Mesenchymal stem cell (in vitro differentiated cells and primary cell): ENCODE data around the gene NUBPL.

Experiments
- DNase-seq: peaks from one replicate; pipeline ENCODE4 v3.0.0-alpha.2; 2013
- H2AFZ ChIP-seq: one replicate; pipeline ENCODE4 v1.6.1; 2013; ENCODE audit warnings: low read depth, mild to moderate bottlenecking, control low read depth, inconsistent platforms, low read length, moderate library complexity
- H2AK5ac ChIP-seq: 2 replicates; pipeline ENCODE4 v1.6.1; 2013; ENCODE audit warnings: low read length, moderate library complexity, mild to moderate bottlenecking, inconsistent platforms; ENCODE audit not compliant: severe bottlenecking
- H2BK120ac ChIP-seq: one replicate; pipeline ENCODE4 v1.6.1; 2013; ENCODE audit warnings: low read depth, mild to moderate bottlenecking, inconsistent platforms, low read length, moderate library complexity
- H2BK12ac ChIP-seq, 2 experiments: one replicate each; pipeline ENCODE4 v1.6.1; 2013; ENCODE audit warnings: inconsistent platforms in 2 of 2, low read length in 2 of 2, mild to moderate bottlenecking in 2 of 2, moderate library complexity in 2 of 2, control low read depth in 1 of 2
- H2BK15ac ChIP-seq: one replicate; pipeline ENCODE4 v1.6.1; 2013; ENCODE audit warnings: mild to moderate bottlenecking, low read depth, inconsistent platforms; ENCODE audit not compliant: poor library complexity, severe bottlenecking
- H2BK5ac ChIP-seq: 2 replicates; pipeline ENCODE4 v1.6.1; 2013; ENCODE audit warnings: low read depth, mild to moderate bottlenecking, low read length, control low read depth, inconsistent platforms; ENCODE audit not compliant: poor library complexity, severe bottlenecking
- H3K14ac ChIP-seq, 2 experiments: one replicate each; pipeline ENCODE4 v1.6.1; 2013; ENCODE audit warnings: inconsistent platforms in 2 of 2, low read length in 2 of 2, control low read depth in 1 of 2, mild to moderate bottlenecking in 1 of 2, moderate library complexity in 1 of 2
- H3K18ac ChIP-seq, 2 experiments: one replicate each; pipeline ENCODE4 v1.6.1; 2013; ENCODE audit warnings: inconsistent platforms in 2 of 2, low read length in 2 of 2, control low read depth in 1 of 2, low read depth in 1 of 2, mild to moderate bottlenecking in 1 of 2
- H3K23ac ChIP-seq, 2 experiments: one replicate each; pipeline ENCODE4 v1.6.1; 2013; ENCODE audit warnings: inconsistent platforms in 2 of 2, low read length in 2 of 2, mild to moderate bottlenecking in 2 of 2, moderate library complexity in 2 of 2, control low read depth in 1 of 2
- H3K27ac ChIP-seq: 2 replicates; pipeline ENCODE4 v1.5.1; 2013; ENCODE audit warnings: mild to moderate bottlenecking, moderate library complexity, low read length, control low read depth, inconsistent platforms; ENCODE audit not compliant: poor library complexity, severe bottlenecking
- H3K27me3 ChIP-seq, 2 experiments: 2 replicates each; pipeline versions ENCODE4 v1.6.1 to v1.7.0; 2013; ENCODE audit warnings: low read length in 2 of 2, mild to moderate bottlenecking in 2 of 2, moderate library complexity in 2 of 2, control low read depth in 1 of 2, inconsistent platforms in 1 of 2; ENCODE audit not compliant: control insufficient read depth in 1 of 2, insufficient read depth in 1 of 2
- H3K36me3 ChIP-seq, 2 experiments: 2 replicates each; pipeline versions ENCODE4 v1.6.1 to v1.7.0; 2013; ENCODE audit warnings: low read length in 2 of 2, control low read depth in 1 of 2, inconsistent platforms in 1 of 2, low read depth in 1 of 2, mild to moderate bottlenecking in 1 of 2; ENCODE audit not compliant: insufficient read depth in 2 of 2, control insufficient read depth in 1 of 2
- H3K4ac ChIP-seq, 2 experiments: one replicate each; pipeline ENCODE4 v1.6.1; 2013; ENCODE audit warnings: inconsistent platforms in 2 of 2, low read length in 2 of 2, mild to moderate bottlenecking in 2 of 2, moderate library complexity in 2 of 2, control low read depth in 1 of 2, low read depth in 1 of 2
- H3K4me1 ChIP-seq: 2 replicates; pipeline ENCODE4 v1.6.1; 2013; ENCODE audit warnings: low read depth, low read length, control low read depth; ENCODE audit not compliant: control insufficient read depth, insufficient read depth
- H3K4me2 ChIP-seq: 2 replicates; pipeline ENCODE4 v1.6.1; 2013; ENCODE audit warnings: low read length, mild to moderate bottlenecking, inconsistent platforms; ENCODE audit not compliant: poor library complexity, severe bottlenecking
- H3K4me3 ChIP-seq, 2 experiments: 2 replicates each; pipeline versions ENCODE4 v1.5.1 to v1.7.0; 2013; ENCODE audit warnings: low read length in 2 of 2, mild to moderate bottlenecking in 2 of 2, control low read depth in 1 of 2, low read depth in 1 of 2; ENCODE audit not compliant: insufficient read depth in 1 of 2
- H3K79me1 ChIP-seq: replicated peaks from 2 replicates; pipeline ENCODE4 v1.6.1; 2013; ENCODE audit warnings: mild to moderate bottlenecking, control low read depth, low read length, inconsistent platforms; ENCODE audit not compliant: poor library complexity, severe bottlenecking
- H3K9ac ChIP-seq: 2 replicates; pipeline ENCODE4 v1.7.0; 2013; ENCODE audit warnings: mild to moderate bottlenecking, low read length, moderate library complexity
- H3K9me3 ChIP-seq: 2 replicates; pipeline ENCODE4 v1.7.0; 2013; ENCODE audit warnings: mild to moderate bottlenecking, low read length; ENCODE audit not compliant: control insufficient read depth
- H4K8ac ChIP-seq: one replicate; pipeline ENCODE4 v1.6.1; 2013; ENCODE audit warnings: inconsistent platforms, mild to moderate bottlenecking, low read length, moderate library complexity
- H4K91ac ChIP-seq: one replicate; pipeline ENCODE4 v1.6.1; 2013; ENCODE audit warnings: mild to moderate bottlenecking, low read length, inconsistent platforms
- WGBS: methylation state at CpG from one replicate; pipeline ENCODE4 v1.1.7; 2013; ENCODE audit warnings: mixed read lengths; 5-methylcytosine and 5-hydroxymethylcytosine counted together

Gene NUBPL

DNA sequence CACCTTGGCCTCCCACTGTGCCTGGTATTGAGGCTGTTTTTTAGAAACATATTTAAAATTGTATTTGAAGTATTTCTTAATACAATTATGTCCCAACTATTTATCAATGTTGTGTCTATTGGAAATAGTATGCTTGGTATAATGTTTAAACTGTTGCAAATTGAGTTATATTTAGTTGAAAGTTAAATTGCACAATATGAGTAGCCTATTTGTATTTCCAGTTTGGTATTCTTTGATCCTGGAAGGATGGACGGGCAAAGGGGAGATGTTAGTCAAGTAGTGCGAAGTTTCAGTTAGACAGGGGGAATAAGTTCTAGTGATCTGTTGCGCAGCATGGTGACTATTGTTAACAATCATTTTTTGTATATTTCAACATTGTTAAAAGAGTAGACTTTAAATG, 111.5 kb downstream of the NUBPL start:
- Histone ChIP-seq H3K27ac (no peak overlapping the region), H3K79me1 (peaks cover 1% of the 10 kb centered on the region)

GRCh38 chr14:31677052-31677451, 115.8 kb downstream of the NUBPL start:
- H3K9me3 ChIP-seq = no peaks in the 10 kb centered on the region
- H4K91ac ChIP-seq = no peak overlapping the region
- WGBS = 77% methylated on average over 2 of the region's 3 CpGs
- H2BK5ac ChIP-seq = no peak overlapping the region
- no peak overlapping the region for H3K9ac ChIP-seq
- no peak overlapping the region for H3K4ac ChIP-seq
- peaks cover 0 to 12% of the 10 kb centered on the region in 2 experiments for H3K36me3 ChIP-seq
- H2BK12ac ChIP-seq = no peak overlapping the region
- no peak overlapping the region for H4K8ac ChIP-seq
- H3K4me1 ChIP-seq = peaks cover 1% of the 10 kb centered on the region
- no peak overlapping the region for H2AFZ ChIP-seq
- H3K4me2 ChIP-seq = no peak overlapping the region
- no peak overlapping the region for H3K23ac ChIP-seq
- H3K27ac ChIP-seq = no peak overlapping the region
- H3K14ac ChIP-seq = no peak overlapping the region
- H3K4me3 ChIP-seq = no peak overlapping the region
- H3K27me3 ChIP-seq = no peaks in the 10 kb centered on the region
- H2BK15ac ChIP-seq = no peak overlapping the region
- no peak for DNase-seq
- H3K79me1 ChIP-seq = peaks cover 1% of the 10 kb centered on the region
- H2BK120ac ChIP-seq = no peak overlapping the region
- no peak overlapping the region for H3K18ac ChIP-seq
- no peak overlapping the region for H2AK5ac ChIP-seq

More for the DNA sequence above, 111.5 kb downstream of the NUBPL start:
- H2AK5ac ChIP-seq = no peak overlapping the region
- no peak overlapping the region for H2BK15ac ChIP-seq
- H3K14ac ChIP-seq = no peak overlapping the region
- no peak overlapping the region for H3K18ac ChIP-seq
- H3K4ac ChIP-seq = no peak overlapping the region
- no peak overlapping the region for H3K4me2 ChIP-seq
- no peak for DNase-seq
- H4K91ac ChIP-seq = no peak overlapping the region
- H3K36me3 ChIP-seq = peaks cover 0 to 7% of the 10 kb centered on the region in 2 experiments
- no peak overlapping the region for H3K9ac ChIP-seq
- no peak overlapping the region for H2BK12ac ChIP-seq
- no peak overlapping the region for H3K4me3 ChIP-seq
- H3K9me3 ChIP-seq = peaks cover 9% of the 10 kb centered on the region
- no peak overlapping the region for H2BK120ac ChIP-seq
- no peak overlapping the region for H2AFZ ChIP-seq
- no peak overlapping the region for H3K23ac ChIP-seq
- H3K27me3 ChIP-seq = no peaks in the 10 kb centered on the region
- 93% methylated on average over 2 of the region's 3 CpGs for WGBS
- no peak overlapping the region for H4K8ac ChIP-seq
- no peaks in the 10 kb centered on the region for H3K4me1 ChIP-seq
- H2BK5ac ChIP-seq = no peak overlapping the region

DNA sequence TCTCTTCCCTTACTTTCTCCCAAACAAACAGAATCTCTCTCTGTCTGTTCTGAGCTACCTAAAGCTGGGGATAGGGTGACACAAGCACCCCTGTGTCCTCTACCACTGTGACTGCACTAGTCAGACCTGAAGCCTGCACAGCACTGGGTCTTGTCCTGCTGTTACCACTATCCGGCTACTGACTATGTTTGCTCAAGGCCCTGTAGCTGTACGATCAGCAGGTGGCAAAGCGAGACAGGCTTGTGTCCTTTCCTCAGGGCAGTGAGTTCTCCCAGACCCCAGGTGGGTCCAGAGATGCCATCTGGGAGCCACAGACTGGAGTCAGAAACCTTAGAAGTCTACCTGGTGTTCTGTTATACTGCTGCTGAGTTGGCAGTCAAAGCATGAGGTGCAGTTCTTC, 116.4 kb downstream of the NUBPL start:
- Histone ChIP-seq H2AK5ac (no peak overlapping the region), H3K18ac (no peak overlapping the region), H2BK12ac (no peak overlapping the region), H3K9ac (no peak overlapping the region), H2AFZ (no peak overlapping the region), H3K27ac (no peak overlapping the region), H4K91ac (no peak overlapping the region), H3K79me1 (peaks cover 1% of the 10 kb centered on the region), H3K4ac (no peak overlapping the region), H3K4me2 (no peak overlapping the region), H3K4me3 (no peak overlapping the region), H3K14ac (no peak overlapping the region), H3K27me3 (no peaks in the 10 kb centered on the region), H2BK120ac (no peak overlapping the region), H3K23ac (no peak overlapping the region), H2BK5ac (no peak overlapping the region), H3K9me3 (no peaks in the 10 kb centered on the region), H3K36me3 (peaks cover 0 to 12% of the 10 kb centered on the region in 2 experiments), H4K8ac (no peak overlapping the region), H3K4me1 (peaks cover 1% of the 10 kb centered on the region), H2BK15ac (no peak overlapping the region)
- DNase-seq = no peak
- WGBS = 98% methylated on average over 3 of the region's 3 CpGs

DNA sequence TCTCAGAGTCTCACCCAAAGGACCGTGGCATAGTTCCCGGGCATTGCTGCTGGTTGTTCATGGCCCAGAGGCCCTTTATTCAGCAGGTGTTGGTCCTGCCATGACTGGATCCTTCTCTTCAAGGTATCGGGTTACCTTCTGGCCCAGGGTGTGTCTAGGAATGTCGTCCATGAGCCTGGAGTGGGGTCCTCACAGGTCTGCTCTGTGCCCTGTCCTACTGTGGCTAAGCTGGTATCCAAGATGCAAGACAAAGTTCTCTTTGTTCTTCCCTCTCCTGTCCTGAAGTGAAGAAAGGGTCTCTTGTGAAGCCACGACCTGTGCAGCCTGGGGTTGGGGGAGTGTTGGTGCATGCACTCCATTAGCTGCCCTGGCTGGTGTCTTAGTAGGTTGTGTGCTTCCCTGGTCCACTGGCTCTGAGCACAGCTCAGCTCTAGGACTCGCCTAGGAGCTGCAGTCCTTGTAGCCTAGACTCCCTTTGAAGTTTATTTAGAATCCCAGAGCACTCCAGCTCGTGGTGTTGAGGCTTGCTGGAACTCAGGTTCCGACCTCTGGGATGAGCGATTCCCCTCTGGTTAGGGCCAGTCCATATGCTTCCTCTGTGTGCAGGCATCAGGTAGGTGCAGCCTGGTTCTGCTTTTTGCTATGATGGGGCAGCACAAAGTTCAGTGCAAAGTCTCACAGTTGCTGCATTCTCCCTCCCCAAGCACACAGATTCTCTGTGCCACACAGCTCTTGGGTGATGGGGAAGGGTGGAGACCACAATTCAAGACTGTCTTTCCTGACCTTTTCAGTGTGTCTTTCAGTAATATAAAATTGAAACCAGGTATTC, 117.4 kb downstream of the NUBPL start:
- Histone ChIP-seq H3K4me2 (no peak overlapping the region), H2AK5ac (no peak overlapping the region), H3K4me1 (peaks cover 1% of the 10 kb centered on the region), H3K4ac (no peak overlapping the region), H4K91ac (no peak overlapping the region), H2BK5ac (no peak overlapping the region), H2BK12ac (no peak overlapping the region), H3K23ac (no peak overlapping the region), H3K14ac (no peak overlapping the region), H3K79me1 (peaks cover 1% of the 10 kb centered on the region), H3K18ac (no peak overlapping the region), H2BK15ac (no peak overlapping the region), H3K9ac (no peak overlapping the region), H4K8ac (no peak overlapping the region), H3K9me3 (no peaks in the 10 kb centered on the region), H3K27ac (no peak overlapping the region), H3K27me3 (no peaks in the 10 kb centered on the region), H3K4me3 (no peak overlapping the region), H3K36me3 (peaks cover 0 to 12% of the 10 kb centered on the region in 2 experiments), H2BK120ac (no peak overlapping the region), H2AFZ (no peak overlapping the region)
- no peak for DNase-seq
- 84% methylated on average over 9 of the region's 9 CpGs for WGBS
